K562 (cell line): ENCODE measurements around the gene MRPS10. TPM values are rescaled to one million over a fixed set of nuclear protein-coding genes. Genes with fewer than 3 reads are reported as not detected.

ENCODE experiments used
- BHLHE40 ChIP-seq: IDR thresholded peaks from 2 replicates; pipeline ENCODE4 v1.6.1; 2011; ENCODE audit warnings: low read length, improper control_type of control experiment
- CBX5 ChIP-seq: IDR thresholded peaks from 2 replicates; pipeline ENCODE4 v1.6.1; 2014; ENCODE audit warnings: low read depth, borderline replicate concordance
- HNRNPK ChIP-seq: fragments of 200-400 bp; formaldehyde crosslinking; IDR thresholded peaks from one replicate; pipeline ENCODE4 v1.6.1; 2018; ENCODE audit warnings: mild to moderate bottlenecking, low read depth, low read length; ENCODE audit not compliant: poor library complexity, severe bottlenecking
- LCOR ChIP-seq: sonication (generic); formaldehyde crosslinking; IDR thresholded peaks from 2 replicates; pipeline ENCODE4 v1.8.0; 2022; ENCODE audit warnings: mild to moderate bottlenecking, missing genetic modification reagents
- NBN ChIP-seq: fragments of 450-650 bp; IDR thresholded peaks from 2 replicates; pipeline ENCODE4 v1.6.1; 2016; ENCODE audit warnings: low read depth, mild to moderate bottlenecking
- POLR2H ChIP-seq: IDR thresholded peaks from 2 replicates; pipeline ENCODE4 v1.6.1; 2016; ENCODE audit warnings: missing genetic modification characterization, low read depth, mild to moderate bottlenecking, control low read depth, missing compliant biosample characterization, moderate library complexity
- SRSF1 ChIP-seq: fragments of 200-400 bp; formaldehyde crosslinking; IDR thresholded peaks from 2 replicates; pipeline ENCODE4 v1.6.1; 2017; ENCODE audit warnings: mild to moderate bottlenecking, low read depth, low read length, moderate library complexity
- TEAD4 ChIP-seq, 2 experiments: sonication (generic) in 1 of 2; formaldehyde crosslinking in 1 of 2; IDR thresholded peaks; 2 replicates each; pipeline versions ENCODE4 v1.6.1 to v1.8.0; 2012 to 2022; ENCODE audit warnings: borderline replicate concordance in 1 of 2, inconsistent platforms in 1 of 2, low read length in 1 of 2, mild to moderate bottlenecking in 1 of 2, missing genetic modification reagents in 1 of 2
- ZNF224 ChIP-seq: sonication (generic); formaldehyde crosslinking; IDR thresholded peaks from 2 replicates; pipeline ENCODE4 v1.8.0; 2022; ENCODE audit warnings: mild to moderate bottlenecking, missing genetic modification reagents
- ZNF3 ChIP-seq: fragments of 250-450 bp; sonication (Bioruptor Pico); IDR thresholded peaks from 2 replicates; pipeline ENCODE4 v1.5.0; 2021; ENCODE audit warnings: mild to moderate bottlenecking, moderate library complexity
- ZSCAN32 ChIP-seq: fragments of 450-650 bp; formaldehyde crosslinking; IDR thresholded peaks from 2 replicates; pipeline ENCODE4 v1.4.0; 2020; ENCODE audit warnings: mild to moderate bottlenecking, moderate library complexity
- polyA plus RNA-seq, 8 experiments: library from polyadenylated mRNA; depleted of rRNA in 4 of 8; stranded (reverse) in 5 of 8; unstranded in 3 of 8; fragments of >200 nt; fragmentation: Nextera tagmentation in 2 of 8; fragmentation: Illumina TruSeq in 1 of 8; extraction: Ambion mirVana in 2 of 8; extraction: Trizol in 1 of 8; gene quantifications; 2 replicates each; pipeline versions ENCODE4 v1.2.1 to v1.2.3, GENCODE V29; 2011 to 2014; ENCODE audit warnings: inconsistent platforms in 1 of 8, missing spikeins in 1 of 8
- total RNA-seq, 7 experiments: library from RNA; depleted of rRNA in 6 of 7; stranded (reverse); fragments of >200 nt in 6 of 7; fragmentation: Illumina TruSeq in 2 of 7; extraction: Trizol in 2 of 7; gene quantifications; 2 replicates each; pipeline versions ENCODE4 v1.2.1 to v1.2.3, GENCODE V29; 2011 to 2021; ENCODE audit warnings: low replicate concordance in 1 of 7
- TF ChIP-seq, protein P1 (sequence below): fragments of 250-450 bp; sonication (Bioruptor Pico); IDR thresholded peaks from 2 replicates; pipeline ENCODE4 v1.5.0; 2020; ENCODE audit warnings: mild to moderate bottlenecking
- TF ChIP-seq, protein P2 (sequence below): fragments of 250-450 bp; sonication (Bioruptor Pico); IDR thresholded peaks from 2 replicates; pipeline ENCODE4 v1.5.0; 2021
- TF ChIP-seq, protein P3 (sequence below): fragments of 250-450 bp; sonication (Bioruptor Pico); IDR thresholded peaks from 2 replicates; pipeline ENCODE4 v1.5.0; 2021
- TF ChIP-seq, protein P4 (sequence below): fragments of 250-450 bp; sonication (Bioruptor Pico); IDR thresholded peaks from 2 replicates; pipeline ENCODE4 v1.8.0; 2022; ENCODE audit warnings: inconsistent platforms
- TF ChIP-seq, protein P5 (sequence below): fragments of 450-650 bp; IDR thresholded peaks from 2 replicates; pipeline ENCODE4 v1.6.1; 2018; ENCODE audit not compliant: partially characterized antibody

Gene MRPS10
- total and polyA plus RNA-seq, 9 of the 15 experiments (the other 6 are each of a cell fraction or from before 2014, with no cell fraction given) = 48.6 to 166 (median 93.7) TPM

DNA sequence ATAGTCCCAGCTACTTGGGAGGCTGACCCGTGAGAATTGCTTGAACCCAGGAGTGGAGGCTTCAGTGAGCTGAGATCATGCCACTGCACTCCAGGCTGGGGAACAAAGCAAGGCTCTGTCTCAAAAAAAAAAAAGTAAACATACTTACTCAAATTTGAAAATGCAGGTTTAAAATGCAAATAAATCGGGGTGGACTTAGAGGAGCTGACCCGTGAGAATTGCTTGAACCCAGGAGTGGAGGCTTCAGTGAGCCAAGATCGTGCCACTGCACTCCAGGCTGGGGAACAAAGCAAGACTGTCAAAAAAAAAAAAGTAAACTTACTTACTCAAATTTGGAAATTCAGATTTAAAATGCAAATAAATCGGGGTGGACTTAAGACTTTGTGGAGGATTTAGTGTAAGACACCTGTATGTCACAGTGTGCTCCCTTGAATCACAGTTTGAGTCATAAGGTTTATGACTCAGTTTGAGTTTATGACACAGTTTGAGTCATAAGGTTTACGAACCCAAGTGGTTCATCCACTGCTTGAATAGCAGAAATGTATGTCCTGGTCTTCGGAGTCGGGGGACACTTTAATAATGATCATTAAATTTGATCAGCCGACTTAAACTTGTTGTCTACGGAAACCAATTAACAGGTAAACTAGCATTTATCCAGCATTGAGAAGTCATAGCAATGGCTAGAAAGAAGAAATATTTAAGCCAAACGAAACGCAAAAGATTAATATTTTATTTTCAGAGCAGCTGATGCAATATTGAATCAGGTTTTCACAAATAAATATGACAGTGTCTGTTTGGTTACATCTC, 6.8 kb upstream of the MRPS10 start (continued):
- TF ChIP-seq ZNF3 (CRISPR knock-in tag) (no peak), BHLHE40 (no peak), ZSCAN32 (CRISPR knock-in tag) (peak; percentile 63; the same call in 1 of the 2 replicates), CBX5 (no peak), HNRNPK (no peak), SRSF1 (no peak), POLR2H (tag) (peak; percentile 54), NBN (no peak), TEAD4 (IDR thresholded peaks at IDR 0.05; ENCODE audit: low read length) (no peak), TEAD4 (CRISPR knock-in tag; IDR thresholded peaks at IDR 0.05; ENCODE audit: borderline replicate concordance) (no peak), ZNF224 (no peak), LCOR (CRISPR knock-in tag) (no peak)
- TF ChIP-seq, protein P1, sequence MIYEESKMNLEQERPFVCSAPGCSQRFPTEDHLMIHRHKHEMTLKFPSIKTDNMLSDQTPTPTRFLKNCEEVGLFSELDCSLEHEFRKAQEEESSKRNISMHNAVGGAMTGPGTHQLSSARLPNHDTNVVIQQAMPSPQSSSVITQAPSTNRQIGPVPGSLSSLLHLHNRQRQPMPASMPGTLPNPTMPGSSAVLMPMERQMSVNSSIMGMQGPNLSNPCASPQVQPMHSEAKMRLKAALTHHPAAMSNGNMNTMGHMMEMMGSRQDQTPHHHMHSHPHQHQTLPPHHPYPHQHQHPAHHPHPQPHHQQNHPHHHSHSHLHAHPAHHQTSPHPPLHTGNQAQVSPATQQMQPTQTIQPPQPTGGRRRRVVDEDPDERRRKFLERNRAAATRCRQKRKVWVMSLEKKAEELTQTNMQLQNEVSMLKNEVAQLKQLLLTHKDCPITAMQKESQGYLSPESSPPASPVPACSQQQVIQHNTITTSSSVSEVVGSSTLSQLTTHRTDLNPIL (CRISPR knock-in tag) = no peak
- TF ChIP-seq, protein P2, sequence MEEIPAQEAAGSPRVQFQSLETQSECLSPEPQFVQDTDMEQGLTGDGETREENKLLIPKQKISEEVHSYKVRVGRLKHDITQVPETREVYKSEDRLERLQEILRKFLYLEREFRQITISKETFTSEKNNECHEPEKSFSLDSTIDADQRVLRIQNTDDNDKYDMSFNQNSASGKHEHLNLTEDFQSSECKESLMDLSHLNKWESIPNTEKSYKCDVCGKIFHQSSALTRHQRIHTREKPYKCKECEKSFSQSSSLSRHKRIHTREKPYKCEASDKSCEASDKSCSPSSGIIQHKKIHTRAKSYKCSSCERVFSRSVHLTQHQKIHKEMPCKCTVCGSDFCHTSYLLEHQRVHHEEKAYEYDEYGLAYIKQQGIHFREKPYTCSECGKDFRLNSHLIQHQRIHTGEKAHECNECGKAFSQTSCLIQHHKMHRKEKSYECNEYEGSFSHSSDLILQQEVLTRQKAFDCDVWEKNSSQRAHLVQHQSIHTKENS (CRISPR knock-in tag) = no peak
- TF ChIP-seq, protein P3, sequence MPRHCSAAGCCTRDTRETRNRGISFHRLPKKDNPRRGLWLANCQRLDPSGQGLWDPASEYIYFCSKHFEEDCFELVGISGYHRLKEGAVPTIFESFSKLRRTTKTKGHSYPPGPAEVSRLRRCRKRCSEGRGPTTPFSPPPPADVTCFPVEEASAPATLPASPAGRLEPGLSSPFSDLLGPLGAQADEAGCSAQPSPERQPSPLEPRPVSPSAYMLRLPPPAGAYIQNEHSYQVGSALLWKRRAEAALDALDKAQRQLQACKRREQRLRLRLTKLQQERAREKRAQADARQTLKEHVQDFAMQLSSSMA (CRISPR knock-in tag) = no peak
- TF ChIP-seq, protein P4, sequence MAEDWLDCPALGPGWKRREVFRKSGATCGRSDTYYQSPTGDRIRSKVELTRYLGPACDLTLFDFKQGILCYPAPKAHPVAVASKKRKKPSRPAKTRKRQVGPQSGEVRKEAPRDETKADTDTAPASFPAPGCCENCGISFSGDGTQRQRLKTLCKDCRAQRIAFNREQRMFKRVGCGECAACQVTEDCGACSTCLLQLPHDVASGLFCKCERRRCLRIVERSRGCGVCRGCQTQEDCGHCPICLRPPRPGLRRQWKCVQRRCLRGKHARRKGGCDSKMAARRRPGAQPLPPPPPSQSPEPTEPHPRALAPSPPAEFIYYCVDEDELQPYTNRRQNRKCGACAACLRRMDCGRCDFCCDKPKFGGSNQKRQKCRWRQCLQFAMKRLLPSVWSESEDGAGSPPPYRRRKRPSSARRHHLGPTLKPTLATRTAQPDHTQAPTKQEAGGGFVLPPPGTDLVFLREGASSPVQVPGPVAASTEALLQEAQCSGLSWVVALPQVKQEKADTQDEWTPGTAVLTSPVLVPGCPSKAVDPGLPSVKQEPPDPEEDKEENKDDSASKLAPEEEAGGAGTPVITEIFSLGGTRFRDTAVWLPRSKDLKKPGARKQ (CRISPR knock-in tag) = peak; percentile 71; the same call in 1 of the 2 replicates
- TF ChIP-seq, protein P5, sequence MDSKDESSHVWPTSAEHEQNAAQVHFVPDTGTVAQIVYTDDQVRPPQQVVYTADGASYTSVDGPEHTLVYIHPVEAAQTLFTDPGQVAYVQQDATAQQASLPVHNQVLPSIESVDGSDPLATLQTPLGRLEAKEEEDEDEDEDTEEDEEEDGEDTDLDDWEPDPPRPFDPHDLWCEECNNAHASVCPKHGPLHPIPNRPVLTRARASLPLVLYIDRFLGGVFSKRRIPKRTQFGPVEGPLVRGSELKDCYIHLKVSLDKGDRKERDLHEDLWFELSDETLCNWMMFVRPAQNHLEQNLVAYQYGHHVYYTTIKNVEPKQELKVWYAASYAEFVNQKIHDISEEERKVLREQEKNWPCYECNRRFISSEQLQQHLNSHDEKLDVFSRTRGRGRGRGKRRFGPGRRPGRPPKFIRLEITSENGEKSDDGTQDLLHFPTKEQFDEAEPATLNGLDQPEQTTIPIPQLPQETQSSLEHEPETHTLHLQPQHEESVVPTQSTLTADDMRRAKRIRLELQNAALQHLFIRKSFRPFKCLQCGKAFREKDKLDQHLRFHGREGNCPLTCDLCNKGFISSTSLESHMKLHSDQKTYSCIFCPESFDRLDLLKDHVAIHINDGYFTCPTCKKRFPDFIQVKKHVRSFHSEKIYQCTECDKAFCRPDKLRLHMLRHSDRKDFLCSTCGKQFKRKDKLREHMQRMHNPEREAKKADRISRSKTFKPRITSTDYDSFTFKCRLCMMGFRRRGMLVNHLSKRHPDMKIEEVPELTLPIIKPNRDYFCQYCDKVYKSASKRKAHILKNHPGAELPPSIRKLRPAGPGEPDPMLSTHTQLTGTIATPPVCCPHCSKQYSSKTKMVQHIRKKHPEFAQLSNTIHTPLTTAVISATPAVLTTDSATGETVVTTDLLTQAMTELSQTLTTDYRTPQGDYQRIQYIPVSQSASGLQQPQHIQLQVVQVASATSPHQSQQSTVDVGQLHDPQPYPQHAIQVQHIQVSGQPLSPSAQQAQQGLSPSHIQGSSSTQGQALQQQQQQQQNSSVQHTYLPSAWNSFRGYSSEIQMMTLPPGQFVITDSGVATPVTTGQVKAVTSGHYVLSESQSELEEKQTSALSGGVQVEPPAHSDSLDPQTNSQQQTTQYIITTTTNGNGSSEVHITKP = no peak
